Urinary bladder (tissue), 4 donors: ENCODE measurements around the gene HOOK2. TPM values are rescaled to one million over a fixed set of nuclear protein-coding genes. Genes with fewer than 3 reads are reported as not detected.
"Not testable (repeated sequence)": the region's sequence is repeated elsewhere in the genome, so short reads cannot be mapped to it uniquely, and the experiment has no call there.

Source experiments
- DNase-seq: peaks from one replicate; pipeline ENCODE4 v3.0.0-alpha.2; 2015; ENCODE audit errors: extremely low spot score
- H3K27ac ChIP-seq: one replicate; pipeline ENCODE4 v1.5.1; 2013; ENCODE audit warnings: low read depth, mild to moderate bottlenecking, moderate library complexity
- H3K36me3 ChIP-seq: one replicate; pipeline ENCODE4 v1.6.1; 2013; ENCODE audit warnings: mild to moderate bottlenecking, moderate library complexity; ENCODE audit not compliant: insufficient read depth
- H3K4me1 ChIP-seq: one replicate; pipeline ENCODE4 v1.6.1; 2013; ENCODE audit warnings: mild to moderate bottlenecking, moderate library complexity; ENCODE audit not compliant: insufficient read depth
- H3K4me3 ChIP-seq: one replicate; pipeline ENCODE4 v1.5.1; 2013; ENCODE audit warnings: low read depth, low read length
- WGBS: extraction: QIAGEN DNeasy Blood & Tissue Kit; methylation state at CpG from one replicate; pipeline ENCODE4 v1.1.7; 2013; 5-methylcytosine and 5-hydroxymethylcytosine counted together
- polyA plus RNA-seq: library from polyadenylated mRNA; stranded (reverse); fragments of 200-250 nt; gene quantifications from one replicate; pipeline ENCODE4 v1.2.3, GENCODE V29; 2013
- small RNA-seq: library from RNA; depleted of rRNA; stranded (forward); fragments of <200 nt; gene quantifications from one replicate; pipeline ENCODE3, GENCODE V24; 2014
- total RNA-seq: library from RNA; depleted of rRNA; stranded (reverse); fragments of >200 nt; gene quantifications from one replicate; pipeline ENCODE4 v1.2.3, GENCODE V29; 2014
- donor health status: healthy with polysubstance abuse.
- donor health status: healthy.

The HOOK2 gene
- total and polyA plus RNA-seq, 2 donors: 28.4 to 30.2 TPM

DNA sequence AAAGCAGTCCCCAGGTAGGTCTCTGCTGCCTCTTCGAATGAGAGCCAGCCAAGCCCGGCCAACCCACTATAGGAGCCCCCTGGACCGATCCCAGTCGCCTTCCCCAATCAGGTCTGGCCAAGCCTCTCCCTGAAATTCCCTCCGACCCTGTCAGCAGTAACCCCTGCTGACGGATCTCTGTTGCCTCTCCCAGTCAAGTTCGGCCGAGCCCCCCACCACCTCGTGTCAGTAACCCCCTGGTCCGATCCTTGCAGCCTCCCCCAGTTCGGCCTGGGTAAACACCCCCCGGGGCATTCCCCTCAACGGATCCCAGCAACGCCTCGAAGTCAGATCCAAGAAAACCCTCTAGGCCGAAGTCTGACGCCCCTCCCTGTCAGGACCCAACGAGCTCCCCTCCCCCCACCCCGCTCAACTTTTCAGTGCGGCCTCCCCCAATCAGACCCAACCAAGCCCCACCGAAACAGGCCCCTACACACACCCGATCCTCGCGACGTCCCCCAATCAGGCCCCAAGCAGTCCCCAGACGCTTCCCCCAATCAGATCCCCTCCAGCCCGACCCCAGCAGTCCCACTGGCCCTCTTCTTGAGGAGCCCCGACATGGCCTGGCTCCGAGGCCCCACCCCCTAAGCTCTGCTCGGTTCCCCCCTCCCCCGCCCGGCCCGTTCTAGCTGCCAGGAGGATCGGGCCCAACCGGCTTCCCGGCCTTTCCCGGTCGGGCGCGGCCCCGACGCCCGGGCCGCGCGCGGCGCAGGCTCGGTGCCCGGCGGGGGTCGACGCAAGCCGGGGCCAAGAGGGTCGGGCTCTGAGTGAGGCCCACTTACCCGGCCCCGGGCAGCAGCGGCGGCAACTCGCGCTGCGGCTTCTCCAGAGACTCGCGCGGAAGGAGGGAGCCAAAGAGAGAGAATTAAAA is 53.4 kb downstream of the HOOK2 start:
- H3K27ac ChIP-seq: peak overlapping the region; percentile 87
- under 1% methylated on average over 65 of the region's 65 CpGs for WGBS
- H3K36me3 ChIP-seq: no peaks in the 10 kb centered on the region
- H3K4me3 ChIP-seq: peak overlapping the region; percentile 90
- DNase-seq: no peak
- H3K4me1 ChIP-seq: peaks cover 1% of the 10 kb centered on the region

GRCh38 chr19:12720851-12721655 is 54.3 kb downstream of the HOOK2 start:
- Histone ChIP-seq H3K36me3 (no peaks in the 10 kb centered on the region), H3K27ac (peak overlapping the region; percentile 51), H3K4me1 (peaks cover 1% of the 10 kb centered on the region), H3K4me3 (peak overlapping the region; percentile 90)
- DNase-seq: no peak
- WGBS: 7% methylated on average over 59 of the region's 59 CpGs

DNA sequence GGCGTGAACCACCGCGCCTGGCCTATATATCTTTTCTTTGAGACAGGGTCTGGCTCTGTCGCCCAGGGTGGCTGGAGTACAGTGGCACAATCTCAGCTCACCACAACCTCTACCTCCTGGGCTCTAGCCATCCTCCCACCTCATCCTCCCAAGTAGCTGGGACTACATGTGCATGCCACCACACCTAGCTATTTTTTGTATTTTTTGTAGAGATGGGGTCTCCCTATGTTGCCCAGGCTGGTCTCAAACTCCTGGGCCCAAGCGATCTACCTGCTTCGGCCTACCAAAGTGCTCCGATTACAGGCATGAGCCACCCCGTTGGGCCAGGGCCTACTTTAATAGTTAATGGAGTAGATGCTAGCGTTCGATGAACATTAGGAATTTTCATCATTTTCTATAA is 55.1 kb downstream of the HOOK2 start:
- H3K27ac ChIP-seq: no peak overlapping the region
- no peak for DNase-seq
- H3K36me3 ChIP-seq: no peaks in the 10 kb centered on the region
- no peak overlapping the region for H3K4me3 ChIP-seq
- H3K4me1 ChIP-seq: peaks cover 1% of the 10 kb centered on the region
- 80% methylated on average over 10 of the region's 10 CpGs for WGBS

GRCh38 chr19:12715929-12716328 is 59.4 kb downstream of the HOOK2 start:
- Histone ChIP-seq H3K4me1 (no peaks in the 10 kb centered on the region), H3K4me3 (no peak overlapping the region), H3K27ac (no peak overlapping the region), H3K36me3 (peaks cover 5% of the 10 kb centered on the region)
- WGBS: 95% methylated on average over 3 of the region's 3 CpGs
- no peak for DNase-seq

GRCh38 chr19:12715102-12715501 is 60.2 kb downstream of the HOOK2 start:
- Histone ChIP-seq H3K27ac (no peak overlapping the region), H3K4me3 (no peak overlapping the region), H3K4me1 (no peaks in the 10 kb centered on the region), H3K36me3 (peaks cover 10% of the 10 kb centered on the region)
- DNase-seq: no peak
- WGBS: 95% methylated on average over 15 of the region's 15 CpGs

DNA sequence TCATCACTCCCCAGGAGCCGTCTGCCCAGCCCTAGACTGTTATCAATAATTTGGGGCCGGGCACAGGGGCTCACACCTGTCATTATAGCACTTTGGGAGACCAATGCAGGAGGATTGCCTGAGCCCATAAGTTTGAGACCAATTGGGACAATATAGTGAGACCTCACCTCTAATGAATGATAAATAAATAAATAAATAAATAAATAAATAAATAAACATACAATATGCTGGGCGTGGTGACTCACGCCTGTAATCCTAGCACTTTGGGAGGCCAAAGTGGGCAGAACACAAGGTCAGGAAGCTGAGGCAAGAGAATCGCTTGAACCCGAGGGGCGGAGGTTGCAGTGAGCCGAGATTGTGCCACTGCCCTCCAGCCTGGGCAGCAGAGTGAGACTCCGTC is 62.0 kb downstream of the HOOK2 start:
- 94% methylated on average over 9 of the region's 9 CpGs for WGBS
- not testable (repeated sequence) for H3K4me1 ChIP-seq, H3K27ac ChIP-seq, H3K36me3 ChIP-seq, DNase-seq, H3K4me3 ChIP-seq

Small RNA genes within 50 kb of the gene (small RNA-seq; reads per million reads assigned to genes)
- gene MIR5684: not detected

Other genes starting within 250 kb of the HOOK2 start
- 25.0 TPM for gene ZNF564, start 224.1 kb downstream of the HOOK2 start, total RNA-seq
- gene ZNF564, start 224.1 kb downstream of the HOOK2 start, polyA plus RNA-seq: 6.6 TPM
- 9.0 TPM for gene ZNF490, start 164.7 kb downstream of the HOOK2 start, total RNA-seq
- 1.0 TPM for gene ZNF490, start 164.7 kb downstream of the HOOK2 start, polyA plus RNA-seq
- gene ZNF791, start 164.6 kb downstream of the HOOK2 start, total RNA-seq: 38.3 TPM
- 12.0 TPM for gene ZNF791, start 164.6 kb downstream of the HOOK2 start, polyA plus RNA-seq
- 31.1 TPM for gene MAN2B1, start 108.8 kb downstream of the HOOK2 start, total RNA-seq
- 60.0 TPM for gene MAN2B1, start 108.8 kb downstream of the HOOK2 start, polyA plus RNA-seq
- gene WDR83, start 108.7 kb downstream of the HOOK2 start, total RNA-seq: 5.1 TPM
- 17.5 TPM for gene WDR83, start 108.7 kb downstream of the HOOK2 start, polyA plus RNA-seq
- 29.9 TPM for gene DHPS, start 93.7 kb downstream of the HOOK2 start, total RNA-seq
- 99.0 TPM for gene DHPS, start 93.7 kb downstream of the HOOK2 start, polyA plus RNA-seq
- gene GNG14, start 87.6 kb downstream of the HOOK2 start, total RNA-seq: not detected
- gene GNG14, start 87.6 kb downstream of the HOOK2 start, polyA plus RNA-seq: not detected
- gene FBXW9, start 78.9 kb downstream of the HOOK2 start, total RNA-seq: 2.6 TPM
- 8.9 TPM for gene FBXW9, start 78.9 kb downstream of the HOOK2 start, polyA plus RNA-seq
- gene TNPO2, start 51.6 kb downstream of the HOOK2 start, total RNA-seq: 35.4 TPM
- 50.7 TPM for gene TNPO2, start 51.6 kb downstream of the HOOK2 start, polyA plus RNA-seq
- 59.5 TPM for gene TRIR, start 40.9 kb downstream of the HOOK2 start, total RNA-seq
- 285 TPM for gene TRIR, start 40.9 kb downstream of the HOOK2 start, polyA plus RNA-seq
- gene GET3, start 38.1 kb downstream of the HOOK2 start, total RNA-seq: 22.7 TPM
- gene GET3, start 38.1 kb downstream of the HOOK2 start, polyA plus RNA-seq: 84.4 TPM
- not detected for gene BEST2, start 23.8 kb downstream of the HOOK2 start, total RNA-seq
- gene BEST2, start 23.8 kb downstream of the HOOK2 start, polyA plus RNA-seq: not detected
- gene JUNB, start 15.9 kb upstream of the HOOK2 start, total RNA-seq: 107 TPM
- 545 TPM for gene JUNB, start 15.9 kb upstream of the HOOK2 start, polyA plus RNA-seq
- gene PRDX2, start 26.2 kb upstream of the HOOK2 start, total RNA-seq: 74.2 TPM
- gene PRDX2, start 26.2 kb upstream of the HOOK2 start, polyA plus RNA-seq: 245 TPM
- gene THSD8, start 26.5 kb upstream of the HOOK2 start, total RNA-seq: not detected
- not detected for gene THSD8, start 26.5 kb upstream of the HOOK2 start, polyA plus RNA-seq
- 9.5 TPM for gene RNASEH2A, start 31.0 kb upstream of the HOOK2 start, total RNA-seq
- gene RNASEH2A, start 31.0 kb upstream of the HOOK2 start, polyA plus RNA-seq: 12.8 TPM
- gene RTBDN, start 59.0 kb upstream of the HOOK2 start, total RNA-seq: not detected
- gene RTBDN, start 59.0 kb upstream of the HOOK2 start, polyA plus RNA-seq: 0.65 TPM
- 0.74 TPM for gene MAST1, start 63.0 kb upstream of the HOOK2 start, total RNA-seq
- gene MAST1, start 63.0 kb upstream of the HOOK2 start, polyA plus RNA-seq: 1.1 TPM
- gene DNASE2, start 105.9 kb upstream of the HOOK2 start, total RNA-seq: 10.6 TPM
- 58.9 TPM for gene DNASE2, start 105.9 kb upstream of the HOOK2 start, polyA plus RNA-seq
- gene KLF1, start 111.6 kb upstream of the HOOK2 start, total RNA-seq: 0.26 TPM
- gene KLF1, start 111.6 kb upstream of the HOOK2 start, polyA plus RNA-seq: 0.08 TPM
- gene GCDH, start 115.6 kb upstream of the HOOK2 start, total RNA-seq: 13.8 TPM
- gene GCDH, start 115.6 kb upstream of the HOOK2 start, polyA plus RNA-seq: 54.5 TPM
- 0.85 TPM for gene SYCE2, start 143.7 kb upstream of the HOOK2 start, total RNA-seq
- gene SYCE2, start 143.7 kb upstream of the HOOK2 start, polyA plus RNA-seq: 0.10 TPM
- 27.2 TPM for gene FARSA, start 158.2 kb upstream of the HOOK2 start, total RNA-seq
- gene FARSA, start 158.2 kb upstream of the HOOK2 start, polyA plus RNA-seq: 51.3 TPM
- gene CALR, start 163.1 kb upstream of the HOOK2 start, total RNA-seq: 350 TPM
- gene CALR, start 163.1 kb upstream of the HOOK2 start, polyA plus RNA-seq: 366 TPM
- gene RAD23A, start 170.3 kb upstream of the HOOK2 start, total RNA-seq: 29.5 TPM
- 129 TPM for gene RAD23A, start 170.3 kb upstream of the HOOK2 start, polyA plus RNA-seq
- 7.3 TPM for gene GADD45GIP1, start 181.7 kb upstream of the HOOK2 start, total RNA-seq
- gene GADD45GIP1, start 181.7 kb upstream of the HOOK2 start, polyA plus RNA-seq: 45.9 TPM
- not detected for gene DAND5, start 194.0 kb upstream of the HOOK2 start, total RNA-seq
- gene DAND5, start 194.0 kb upstream of the HOOK2 start, polyA plus RNA-seq: not detected
- 83.5 TPM for gene NFIX, start 219.9 kb upstream of the HOOK2 start, total RNA-seq
- gene NFIX, start 219.9 kb upstream of the HOOK2 start, polyA plus RNA-seq: 88.6 TPM